ENCODE results near the gene PNKP. TPM values are rescaled to one million over a fixed set of nuclear protein-coding genes. Genes with fewer than 3 reads are reported as not detected.

The PNKP gene
- total RNA-seq, 1 donor from 2014 or later: 69.3 TPM

DNA sequence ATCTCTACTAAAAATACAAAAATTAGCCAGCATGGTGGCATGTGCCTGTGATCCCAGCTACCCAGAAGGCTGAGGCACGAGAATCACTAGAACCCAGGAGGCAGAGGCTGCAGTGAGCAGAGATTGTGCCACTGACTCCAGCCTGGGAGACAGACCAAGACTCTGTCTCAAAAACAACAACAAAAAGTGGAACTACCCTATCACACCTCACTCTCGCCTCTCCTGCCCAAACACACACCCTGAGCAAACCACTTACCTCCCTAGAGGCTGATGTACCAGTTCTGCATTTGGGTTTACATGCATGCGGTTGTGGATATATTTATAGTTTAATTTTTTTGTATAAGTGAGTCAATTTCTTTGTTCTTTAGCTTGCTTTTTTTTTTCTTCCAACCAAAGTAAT is 24.1 kb downstream of the PNKP start:
- TF ChIP-seq CTCF (IDR thresholded peaks at IDR 0.05; ENCODE audit: insufficient read depth, low read length, poor library complexity, severe bottlenecking): no peak
- H3K36me3 ChIP-seq (ENCODE audit: control insufficient read depth, insufficient read depth, low read length): no peaks in the 10 kb centered on the region
- H3K4me3 ChIP-seq (ENCODE audit: low read depth, low read length): no peak overlapping the region
- no peak for DNase-seq (ENCODE audit: low read depth)
- H3K27me3 ChIP-seq (ENCODE audit: control insufficient read depth, insufficient read depth, low read length): no peaks in the 10 kb centered on the region

GRCh38 chr19:49840736-49841249 is 26.6 kb downstream of the PNKP start:
- no peak for TF ChIP-seq CTCF (IDR thresholded peaks at IDR 0.05; ENCODE audit: insufficient read depth, low read length, poor library complexity, severe bottlenecking)

DNA sequence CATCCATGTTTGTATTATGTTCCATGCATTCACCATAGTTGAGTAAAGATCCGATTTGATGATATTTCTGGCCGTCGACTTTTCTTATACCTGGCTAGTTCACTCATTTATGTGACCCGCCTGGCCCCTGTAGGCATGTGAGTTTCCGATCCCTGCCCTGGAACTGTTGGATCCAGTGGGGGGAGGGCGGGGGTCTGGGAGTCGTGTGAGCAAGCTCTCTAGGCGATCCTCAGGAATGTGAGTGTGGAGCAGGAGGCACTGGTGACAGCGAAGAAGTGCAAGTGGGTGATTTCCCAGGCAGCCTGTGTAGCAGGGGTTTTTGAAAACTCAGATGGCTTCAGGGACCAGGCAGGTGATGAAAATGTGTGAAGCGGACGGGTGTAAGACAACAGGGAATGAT is 27.1 kb downstream of the PNKP start:
- Histone ChIP-seq H3K4me3 (ENCODE audit: low read depth, low read length) (no peak overlapping the region), H3K36me3 (ENCODE audit: control insufficient read depth, insufficient read depth, low read length) (no peaks in the 10 kb centered on the region), H3K27me3 (ENCODE audit: control insufficient read depth, insufficient read depth, low read length) (no peaks in the 10 kb centered on the region)
- no peak for DNase-seq (ENCODE audit: low read depth)
- no peak for TF ChIP-seq CTCF (IDR thresholded peaks at IDR 0.05; ENCODE audit: insufficient read depth, low read length, poor library complexity, severe bottlenecking)

More at GRCh38 chr19:49840736-49841249, 26.6 kb downstream of the PNKP start:
- Histone ChIP-seq H3K27me3 (ENCODE audit: control insufficient read depth, insufficient read depth, low read length) (no peaks in the 10 kb centered on the region), H3K4me3 (ENCODE audit: low read depth, low read length) (no peak overlapping the region), H3K36me3 (ENCODE audit: control insufficient read depth, insufficient read depth, low read length) (no peaks in the 10 kb centered on the region)
- no peak for DNase-seq (ENCODE audit: low read depth)

- H3K27me3 ChIP-seq (ENCODE audit: control insufficient read depth, insufficient read depth, low read length): no peaks in the 10 kb centered on the region
- no peak for TF ChIP-seq CTCF (IDR thresholded peaks at IDR 0.05; ENCODE audit: insufficient read depth, low read length, poor library complexity, severe bottlenecking)
- no peaks in the 10 kb centered on the region for H3K36me3 ChIP-seq (ENCODE audit: control insufficient read depth, insufficient read depth, low read length)
- no peak for DNase-seq (ENCODE audit: low read depth)
- no peak overlapping the region for H3K4me3 ChIP-seq (ENCODE audit: low read depth, low read length)
Observed at GRCh38 chr19:49839713-49840112, 27.7 kb downstream of the PNKP start.

DNA sequence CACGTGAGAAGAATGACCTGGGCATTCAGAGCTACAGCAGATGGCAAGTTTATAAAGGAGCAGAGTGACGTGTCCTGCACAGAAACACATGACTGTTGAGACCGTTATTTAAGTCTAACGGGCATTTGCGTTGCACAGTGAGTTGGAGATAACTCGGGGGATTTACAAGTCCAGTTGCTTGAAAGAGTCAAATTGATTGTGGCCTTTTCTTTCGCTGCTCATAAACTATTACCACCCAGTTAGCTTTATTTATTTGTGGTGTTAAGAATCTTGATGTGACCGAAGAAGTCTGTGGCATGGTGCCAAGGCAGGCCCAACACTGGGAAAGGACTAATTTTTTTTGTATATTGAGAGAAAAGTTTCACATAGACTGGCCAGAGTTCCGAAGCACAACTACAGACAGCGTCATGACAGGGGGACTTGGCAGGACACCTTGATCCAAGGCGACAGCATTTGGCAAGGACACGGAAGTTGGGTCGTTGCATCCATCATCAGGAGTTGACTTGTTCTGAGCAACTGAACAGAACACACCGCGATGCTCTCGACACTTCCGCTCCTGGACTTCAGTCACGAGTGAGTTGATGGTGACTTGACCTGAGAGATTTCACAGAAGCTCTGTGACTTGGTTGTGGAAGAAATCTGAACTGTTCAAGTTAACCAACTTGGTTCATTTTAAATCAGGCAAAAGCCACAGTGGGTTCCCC is 28.3 kb downstream of the PNKP start:
- peaks cover 1% of the 10 kb centered on the region for H3K36me3 ChIP-seq (ENCODE audit: control insufficient read depth, insufficient read depth, low read length)
- no peak for DNase-seq (ENCODE audit: low read depth)
- no peak overlapping the region for H3K4me3 ChIP-seq (ENCODE audit: low read depth, low read length)
- no peaks in the 10 kb centered on the region for H3K27me3 ChIP-seq (ENCODE audit: control insufficient read depth, insufficient read depth, low read length)
- no peak for TF ChIP-seq CTCF (IDR thresholded peaks at IDR 0.05; ENCODE audit: insufficient read depth, low read length, poor library complexity, severe bottlenecking)

DNA sequence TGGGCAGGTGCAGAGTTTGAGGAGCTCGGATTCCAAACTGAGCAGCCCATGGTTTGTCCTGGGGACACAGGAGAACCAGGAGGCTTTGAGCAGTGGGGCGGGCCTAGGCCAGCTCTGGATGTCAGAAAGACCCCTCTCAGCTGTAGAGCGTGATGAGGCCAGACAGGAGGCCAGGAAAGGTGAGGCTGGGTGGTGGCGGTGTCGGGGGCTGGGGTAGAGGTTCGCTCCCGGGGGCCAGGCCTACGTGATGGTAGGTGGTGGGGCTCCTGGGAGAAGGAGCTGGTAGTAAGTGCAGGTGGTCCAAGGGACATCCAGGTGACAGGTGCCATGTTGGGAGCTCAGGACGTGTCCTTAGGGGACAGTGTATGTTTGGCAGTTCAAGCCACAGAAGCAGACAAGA is 30.0 kb downstream of the PNKP start:
- no peak for DNase-seq (ENCODE audit: low read depth)
- Histone ChIP-seq H3K27me3 (ENCODE audit: control insufficient read depth, insufficient read depth, low read length) (no peaks in the 10 kb centered on the region), H3K4me3 (ENCODE audit: low read depth, low read length) (no peak overlapping the region), H3K36me3 (ENCODE audit: control insufficient read depth, insufficient read depth, low read length) (peaks cover 1% of the 10 kb centered on the region)
- no peak for TF ChIP-seq CTCF (IDR thresholded peaks at IDR 0.05; ENCODE audit: insufficient read depth, low read length, poor library complexity, severe bottlenecking)
